CD4-positive, alpha-beta T cell treated with Interleukin-15 for 4 hours (primary cell): Measurements from ENCODE around the gene NCAM1.

Experiments used
- DNase-seq: peaks from one replicate; pipeline ENCODE4 v3.0.0-alpha.2; 2020; ENCODE audit warnings: low spot score

NCAM1 gene

GRCh38 chr11:112968941-112969713, 7.9 kb downstream of the NCAM1 start:
- DNase-seq = no peak

- no peak for DNase-seq
These were observed 10.0 kb downstream of the NCAM1 start for GRCh38 chr11:112971195-112971594.

GRCh38 chr11:112971827-112972226, 10.6 kb downstream of the NCAM1 start:
- no peak for DNase-seq

DNA sequence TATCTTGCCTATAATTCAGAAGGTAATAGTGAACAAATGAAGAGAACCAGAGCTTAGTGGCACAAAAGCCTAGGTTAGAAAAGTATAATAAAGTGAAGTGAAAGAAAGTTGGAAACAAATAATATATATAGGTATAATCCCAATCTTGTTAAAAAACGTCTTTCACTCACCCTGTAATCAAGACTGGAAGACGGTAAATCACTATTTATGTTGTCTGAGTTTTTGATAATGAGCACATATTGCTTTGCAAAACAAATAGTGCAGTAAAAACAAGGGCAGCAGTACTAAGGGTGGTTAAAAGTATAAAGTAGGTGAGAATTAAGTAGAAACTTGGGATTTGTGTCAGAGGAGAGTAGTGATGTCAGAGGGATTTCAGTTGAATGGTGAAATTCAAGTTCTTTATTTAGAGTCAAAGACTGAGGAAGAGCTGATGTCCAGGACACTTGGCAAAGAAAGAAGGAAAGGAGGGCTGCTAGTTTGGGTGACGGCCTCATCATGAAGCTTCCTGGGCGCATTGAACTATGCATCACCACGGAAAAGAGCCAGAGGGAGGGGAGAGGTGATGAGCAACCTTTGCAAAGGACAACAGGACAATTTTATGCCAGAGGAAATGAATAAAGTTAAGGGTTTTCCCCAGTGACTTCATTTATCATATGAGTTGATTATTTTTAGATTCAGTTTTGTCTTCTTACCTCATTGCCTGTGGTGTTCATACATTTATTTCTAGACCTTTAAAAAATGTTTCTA, 11.4 kb downstream of the NCAM1 start:
- DNase-seq = no peak

GRCh38 chr11:112975051-112975450, 13.8 kb downstream of the NCAM1 start:
- no peak for DNase-seq

DNA sequence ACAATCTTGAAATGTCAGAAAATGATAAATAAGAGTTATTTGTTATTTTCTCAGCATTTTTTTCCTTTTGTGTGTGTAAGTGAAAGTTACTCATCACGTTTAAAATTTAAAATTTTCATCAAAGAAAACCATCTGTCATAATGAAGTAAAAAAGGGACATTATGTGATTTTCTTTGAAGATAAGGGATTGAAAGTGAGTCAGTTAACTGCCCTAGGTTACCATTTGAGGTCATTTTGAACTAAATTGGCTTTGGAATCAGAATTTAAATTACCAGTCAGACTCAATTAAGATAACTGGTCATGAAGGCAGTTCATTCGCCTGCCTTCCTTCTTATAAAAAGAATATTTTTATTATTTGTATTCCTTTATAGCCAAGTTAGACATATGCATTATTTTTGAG, 14.3 kb downstream of the NCAM1 start:
- no peak for DNase-seq

- DNase-seq = no peak
These were observed 16.5 kb downstream of the NCAM1 start for GRCh38 chr11:112977755-112978154.

DNA sequence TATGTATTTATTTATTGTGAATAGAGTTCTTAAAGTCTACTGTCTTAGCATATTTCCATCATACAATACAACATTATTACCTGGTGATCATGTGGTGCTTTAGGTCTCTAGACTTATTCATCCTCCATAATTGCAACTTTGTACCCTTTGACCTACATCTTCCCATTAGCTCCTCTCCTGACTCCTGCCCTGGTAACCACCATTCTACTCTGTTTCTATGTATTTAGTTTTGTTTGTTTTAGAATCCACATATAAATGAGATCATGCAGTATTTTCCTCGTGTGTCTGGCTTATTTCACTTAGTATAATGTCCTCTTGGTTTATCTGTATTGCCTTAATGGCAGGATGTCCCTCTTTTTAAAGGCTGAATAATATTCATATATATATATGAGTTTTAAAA, 22.7 kb downstream of the NCAM1 start:
- no peak for DNase-seq

DNA sequence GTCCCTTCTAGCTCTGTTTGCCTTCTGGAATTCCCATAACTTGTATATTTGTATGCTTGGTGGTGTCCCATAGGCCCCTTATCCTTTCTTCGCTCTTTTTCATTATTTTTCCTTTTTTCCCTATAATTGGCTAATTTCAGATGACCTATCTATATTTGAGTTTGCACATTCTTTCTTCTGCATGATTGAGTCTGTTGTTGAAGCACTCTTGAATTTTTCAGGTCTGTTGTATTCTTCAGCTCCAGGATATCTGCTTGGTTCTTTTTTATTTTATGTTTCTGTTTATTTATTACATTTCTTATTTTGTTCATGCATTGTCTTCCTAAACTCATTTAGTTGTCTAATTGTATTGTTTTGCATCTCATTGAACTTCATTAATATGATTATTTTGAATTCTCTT, 28.0 kb downstream of the NCAM1 start:
- no peak for DNase-seq

DNA sequence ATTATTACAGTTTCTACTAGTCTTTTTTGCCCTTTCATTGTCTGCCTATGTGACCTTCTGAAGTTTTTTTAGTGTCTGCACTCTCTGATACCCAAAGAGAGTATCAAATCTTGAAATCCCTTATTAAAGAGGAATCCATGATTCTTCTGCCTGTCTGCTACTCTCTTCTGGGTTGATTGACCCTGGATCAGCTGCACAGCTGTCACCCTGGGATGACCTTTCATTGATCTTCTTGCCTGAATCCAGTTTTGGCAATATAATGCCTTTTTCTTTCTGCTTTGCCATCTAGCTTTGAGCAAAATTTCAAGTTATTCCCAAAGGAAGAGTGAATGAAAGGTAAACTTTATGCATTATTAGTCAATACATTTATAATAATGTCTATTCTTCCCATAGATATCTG, 32.6 kb downstream of the NCAM1 start:
- no peak for DNase-seq

DNA sequence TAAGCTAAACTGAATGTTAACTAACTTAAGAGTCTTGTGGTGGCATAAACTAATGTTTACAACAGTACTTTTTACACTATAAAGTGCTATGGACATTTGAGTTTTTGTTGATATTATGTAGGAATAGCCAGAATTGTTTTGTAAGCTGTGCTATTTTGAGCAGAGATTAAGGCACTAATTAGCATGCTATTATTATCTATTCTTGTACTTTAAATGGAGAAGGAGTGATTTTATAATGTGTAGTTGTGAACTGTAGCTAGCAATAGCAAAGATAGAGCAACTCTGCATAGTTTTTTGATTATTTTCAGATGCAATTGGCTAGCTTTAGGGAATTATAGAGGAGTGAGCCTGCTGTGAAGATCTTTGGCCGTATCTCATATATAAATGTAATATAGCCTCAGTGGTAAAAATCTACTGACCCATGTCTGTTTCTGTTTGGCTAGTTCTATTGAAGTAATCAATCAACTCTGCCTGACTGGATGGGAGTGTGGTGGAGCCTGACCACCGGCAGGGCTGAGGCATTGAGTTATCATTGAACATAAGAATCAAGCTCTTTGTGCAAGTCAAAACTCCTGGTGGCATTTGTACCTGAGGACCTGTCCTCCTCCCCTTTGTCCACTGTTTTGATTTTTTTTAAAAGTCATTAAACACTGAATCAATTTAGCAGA, 34.3 kb downstream of the NCAM1 start:
- DNase-seq = no peak

DNA sequence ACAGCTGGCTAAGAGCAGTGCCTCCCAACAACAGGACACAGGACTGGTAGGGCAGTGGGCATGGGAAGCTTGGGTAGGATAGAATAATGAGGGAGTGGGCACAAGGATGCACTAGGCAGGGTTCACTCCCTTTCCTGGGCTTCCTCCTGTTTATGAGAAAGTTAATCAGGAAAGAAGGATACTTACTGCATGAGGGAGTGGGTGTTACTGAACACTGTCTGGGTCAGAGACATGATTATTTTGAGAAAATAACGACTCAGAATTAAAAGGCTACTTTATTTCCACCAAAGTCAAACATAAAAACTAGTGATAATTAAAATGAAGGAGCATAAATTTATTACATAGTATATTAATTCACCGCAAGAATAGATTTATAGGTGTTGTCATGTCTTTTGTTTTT, 35.8 kb downstream of the NCAM1 start:
- DNase-seq = no peak

DNA sequence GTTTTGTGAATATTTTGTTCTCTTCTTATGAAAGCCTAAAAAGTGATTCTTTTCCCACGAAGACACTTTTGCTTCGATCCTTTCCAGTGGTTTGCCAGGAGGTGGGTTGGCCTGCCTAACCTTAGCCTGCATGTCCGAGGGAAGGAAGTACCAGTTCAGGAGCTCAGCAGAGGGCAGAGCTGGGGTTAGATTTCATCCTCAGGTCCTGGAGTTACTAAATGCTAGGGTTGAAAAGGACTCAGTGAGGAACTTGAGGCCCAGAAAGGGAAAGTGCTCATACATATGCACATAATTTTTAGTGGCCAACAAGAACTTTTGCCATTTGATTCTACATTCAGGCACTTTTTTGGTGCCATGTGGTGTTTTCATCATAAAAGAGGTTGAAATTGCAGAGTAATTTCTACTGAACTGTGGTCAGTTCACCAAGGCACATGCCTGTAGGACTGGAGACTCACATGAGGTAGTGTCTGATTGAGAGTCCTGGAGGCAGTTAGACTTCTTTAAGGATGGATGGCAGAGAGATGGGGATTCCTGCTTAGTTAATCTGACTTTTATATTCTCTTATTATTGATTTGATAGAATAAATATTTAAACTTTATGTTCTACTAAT, 36.7 kb downstream of the NCAM1 start:
- DNase-seq = no peak

DNA sequence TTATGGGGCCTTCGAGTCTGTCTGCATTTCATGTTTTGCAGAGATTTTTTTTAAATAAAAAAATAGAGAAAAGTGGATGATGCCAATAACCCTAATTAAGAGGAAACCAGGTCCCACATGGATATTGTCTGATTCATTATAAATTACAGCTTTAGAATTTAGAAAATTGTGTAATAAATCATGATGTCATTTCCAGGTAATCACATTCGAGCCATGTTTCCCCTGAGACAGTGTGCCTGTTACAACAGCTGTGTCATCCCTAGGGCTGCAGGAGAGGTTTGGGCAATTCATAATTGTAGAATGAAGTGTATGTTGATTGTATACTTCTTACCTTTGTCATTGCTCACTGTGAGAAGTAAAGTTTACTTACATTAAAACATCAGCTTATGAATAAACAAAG, 38.3 kb downstream of the NCAM1 start:
- DNase-seq = no peak

- DNase-seq = no peak
These were observed 40.5 kb downstream of the NCAM1 start for GRCh38 chr11:113001709-113002108.

GRCh38 chr11:113006896-113007445, 45.8 kb downstream of the NCAM1 start:
- no peak for DNase-seq

DNA sequence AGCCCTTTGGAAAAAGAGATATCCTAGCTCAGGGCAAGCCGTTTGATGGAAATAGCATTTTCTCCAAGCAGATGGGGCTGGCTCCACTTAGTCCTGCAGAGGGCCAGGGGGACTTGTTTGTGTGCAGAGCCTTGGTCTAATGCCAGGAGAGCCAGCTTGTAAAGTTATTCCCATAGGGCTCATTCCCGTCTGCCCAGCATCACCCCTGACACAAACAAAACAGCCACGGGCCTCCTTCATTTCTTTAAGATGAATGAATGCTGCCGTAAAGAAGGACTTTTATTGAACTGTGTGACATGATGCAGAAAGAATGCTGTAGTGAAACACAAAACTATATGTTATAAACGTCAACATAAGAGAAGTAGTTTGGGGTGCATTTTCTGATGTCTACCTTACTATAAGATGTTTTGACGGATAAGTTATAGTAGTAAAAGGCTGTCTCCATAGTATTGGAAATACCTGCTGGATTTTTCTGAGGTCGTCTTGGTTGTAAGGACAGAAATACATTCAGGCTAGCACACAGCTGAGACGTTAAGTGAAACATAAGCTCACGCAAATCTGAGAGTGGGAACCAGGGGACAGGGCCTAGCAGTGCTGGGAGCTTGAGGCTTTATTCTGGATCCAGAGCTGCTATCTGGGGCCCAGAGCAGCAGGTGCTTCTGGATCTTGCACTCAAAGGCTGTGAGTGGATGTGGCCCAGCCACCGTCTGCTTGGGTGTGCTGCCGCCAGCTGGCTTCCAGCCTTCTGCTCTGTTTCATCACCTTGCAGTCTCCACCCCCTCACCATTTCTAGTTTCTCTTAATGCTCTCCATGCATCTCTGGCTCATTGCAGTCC, 53.3 kb downstream of the NCAM1 start:
- DNase-seq = no peak

- no peak for DNase-seq
These were observed 53.9 kb downstream of the NCAM1 start for GRCh38 chr11:113015098-113015455.

DNA sequence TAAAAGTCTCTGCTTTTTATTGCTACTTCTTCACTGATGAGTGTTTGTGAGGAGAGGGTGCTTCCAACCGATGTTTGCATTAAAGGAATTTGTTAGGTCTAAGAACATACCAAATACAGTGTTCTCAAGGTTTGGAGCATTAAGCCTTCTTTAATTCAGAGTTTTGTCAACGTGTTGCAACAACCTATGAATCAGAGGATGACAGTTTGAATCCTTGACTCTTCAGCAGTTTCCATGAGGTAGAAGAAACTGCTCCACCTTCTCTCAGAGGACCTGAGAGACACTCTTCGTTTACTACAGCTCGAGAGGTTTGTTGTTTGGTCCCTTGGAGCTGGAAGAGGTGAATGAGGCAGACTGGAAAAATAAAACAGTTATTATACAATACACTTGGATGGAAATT, 55.7 kb downstream of the NCAM1 start:
- DNase-seq = no peak

DNA sequence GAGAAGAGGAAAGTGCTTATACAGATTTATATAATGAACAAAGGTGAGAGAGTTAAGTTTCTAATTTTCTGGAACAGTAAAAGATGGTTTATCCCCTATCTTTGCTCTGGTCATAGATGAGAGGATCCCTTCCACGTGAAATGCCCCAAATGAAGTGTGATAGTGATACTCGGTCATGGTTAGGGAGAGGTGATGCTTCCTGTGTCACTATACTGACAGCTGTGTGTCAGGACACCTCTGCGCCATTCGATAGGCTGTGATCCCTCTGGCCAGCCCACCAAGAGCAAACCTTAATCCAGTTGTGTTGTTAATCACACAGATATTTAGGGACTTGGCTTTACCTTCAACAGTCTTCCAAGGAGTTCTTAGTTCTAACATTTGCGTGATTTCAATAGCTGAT, 57.7 kb downstream of the NCAM1 start:
- DNase-seq = no peak

DNA sequence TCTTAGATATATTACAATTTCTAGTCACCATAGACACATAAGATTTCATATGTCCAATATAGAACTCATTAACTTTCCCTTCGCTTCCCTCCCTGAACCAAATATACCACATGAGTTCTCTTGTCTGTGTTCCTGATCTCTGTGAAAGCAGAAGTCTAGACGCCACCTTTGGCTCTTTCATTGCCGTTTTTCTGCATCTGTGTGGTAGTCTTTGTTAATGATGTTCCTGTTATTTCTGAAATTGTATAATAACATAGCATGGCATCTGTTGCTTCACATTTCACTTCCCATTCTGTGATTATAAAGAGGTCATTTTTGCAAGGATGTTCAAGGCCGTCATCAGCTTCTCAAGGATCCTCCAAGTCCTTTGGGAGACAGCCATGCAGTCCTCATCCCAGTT, 58.5 kb downstream of the NCAM1 start:
- no peak for DNase-seq

DNA sequence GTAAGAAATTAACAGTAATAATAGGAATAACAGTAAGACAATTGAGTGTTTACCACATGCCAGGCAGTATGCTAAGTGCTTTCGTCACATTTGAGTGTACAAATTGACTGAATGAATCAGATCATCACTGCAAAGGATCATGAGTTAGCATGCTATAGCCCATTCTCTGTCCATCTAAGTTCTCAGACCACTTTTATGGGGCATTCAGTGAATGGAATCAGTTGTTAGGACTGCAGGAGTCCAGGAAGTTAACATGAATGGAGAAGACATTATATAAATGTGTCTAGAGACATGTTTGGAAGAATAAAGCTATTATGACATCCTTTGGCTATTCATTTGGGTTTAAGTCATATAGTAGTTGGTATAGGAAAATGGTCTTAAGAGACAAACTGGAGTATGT, 59.9 kb downstream of the NCAM1 start:
- no peak for DNase-seq
